OCI-LY7 (cell line): ENCODE measurements around the gene MCM6. TPM values are rescaled to one million over a fixed set of nuclear protein-coding genes. Genes with fewer than 3 reads are reported as not detected.

ENCODE experiments used
- BruUV-seq: library from RNA; stranded (reverse); fragments of 400-500 nt; replicated peaks from 2 replicates; lab custom pipeline; 2021; lab: Mats Ljungman, UMichigan
- CTCF ChIA-PET: fragments of 300-600 bp; sonication (Branson Sonifier 250); formaldehyde crosslinking; loops from one replicate; lab custom pipeline; 2022; ENCODE audit warnings: antibody characterized with exemption; ENCODE audit not compliant: unreplicated experiment; lab: Charles Lee
- POLR2A ChIA-PET: fragments of 300-600 bp; sonication (Branson Sonifier 250); formaldehyde crosslinking; loops from one replicate; lab custom pipeline; 2022; ENCODE audit warnings: antibody characterized with exemption; lab: Charles Lee
- DNase-seq: peaks from one replicate; pipeline ENCODE4 v3.0.0-alpha.2; 2015; ENCODE audit warnings: low spot score
- H2AFZ ChIP-seq: fragments of 200-600 bp; sonication (generic), shearing (Covaris generic); 2 replicates; pipeline ENCODE4 v1.6.1; 2014; ENCODE audit warnings: mild to moderate bottlenecking, antibody characterized with exemption, low read length, moderate library complexity
- H3K27ac ChIP-seq: fragments of 200-600 bp; sonication (generic); 2 replicates; pipeline ENCODE4 v1.5.1; 2014; ENCODE audit warnings: mixed run types, low read depth, mild to moderate bottlenecking, moderate library complexity, low read length, inconsistent platforms; ENCODE audit not compliant: poor library complexity, severe bottlenecking
- H3K36me3 ChIP-seq: fragments of 200-600 bp; sonication (generic); 2 replicates; pipeline ENCODE4 v1.6.1; 2014; ENCODE audit warnings: mild to moderate bottlenecking, antibody characterized with exemption, low read length, moderate library complexity, mixed read lengths; ENCODE audit not compliant: insufficient read depth
- H3K4me1 ChIP-seq: fragments of 200-600 bp; sonication (generic); 2 replicates; pipeline ENCODE4 v1.5.1; 2014; ENCODE audit warnings: mild to moderate bottlenecking, low read length; ENCODE audit not compliant: insufficient read depth, poor library complexity, severe bottlenecking
- H3K4me2 ChIP-seq: fragments of 200-600 bp; sonication (generic); 2 replicates; pipeline ENCODE4 v1.6.1; 2014; ENCODE audit warnings: mild to moderate bottlenecking, low read length
- H3K4me3 ChIP-seq: fragments of 200-600 bp; sonication (generic); 2 replicates; pipeline ENCODE4 v1.5.1; 2014; ENCODE audit warnings: mild to moderate bottlenecking, low read depth, low read length; ENCODE audit not compliant: poor library complexity, severe bottlenecking
- H3K79me2 ChIP-seq: fragments of 200-600 bp; sonication (generic); 2 replicates; pipeline ENCODE4 v1.6.1; 2016; ENCODE audit warnings: low read depth, mild to moderate bottlenecking, low read length, moderate library complexity, mixed read lengths; ENCODE audit not compliant: insufficient read depth
- H3K9me2 ChIP-seq: fragments of 200-600 bp; sonication (generic); 2 replicates; pipeline ENCODE4 v1.6.1; 2016; ENCODE audit warnings: mild to moderate bottlenecking, low read length, mixed read lengths; ENCODE audit not compliant: insufficient read depth
- H3K9me3 ChIP-seq: fragments of 200-600 bp; sonication (generic); 2 replicates; pipeline ENCODE4 v1.6.1; 2014; ENCODE audit warnings: mild to moderate bottlenecking, mixed run types, low read length, mixed read lengths
- H4K20me1 ChIP-seq: fragments of 200-600 bp; sonication (generic); 2 replicates; pipeline ENCODE4 v1.6.1; 2014; ENCODE audit warnings: mild to moderate bottlenecking, antibody characterized with exemption, low read length, moderate library complexity, mixed read lengths; ENCODE audit not compliant: insufficient read depth
- EZH2phosphoT487 ChIP-seq: fragments of 200-600 bp; sonication (generic); IDR thresholded peaks from 2 replicates; pipeline ENCODE4 v1.6.1; 2018; ENCODE audit warnings: low read depth, borderline replicate concordance, mild to moderate bottlenecking, mixed run types, antibody characterized with exemption, low read length, moderate library complexity, mixed read lengths
- intact Hi-C: fragments of 100-400 bp; cut with micrococcal nuclease; formaldehyde crosslinking; loops from one replicate; pipeline ENCODE4 v1.10.0; 2022; ENCODE audit not compliant: unreplicated experiment
- total RNA-seq, 2 experiments: library from RNA; depleted of rRNA in 1 of 2; stranded (reverse); fragments of >200 nt in 1 of 2; shearing (Covaris generic) in 1 of 2; gene quantifications; 2 replicates each; pipeline ENCODE4 v1.2.3, GENCODE V29; 2014 to 2022
- TF ChIP-seq, protein P1 (sequence below): fragments of 200-600 bp; sonication (generic); conservative IDR thresholded peaks from 2 replicates; pipeline ENCODE4 v1.5.1; 2014; ENCODE audit warnings: mild to moderate bottlenecking, antibody characterized with exemption, low read length, moderate library complexity, mixed read lengths

The MCM6 gene
- total RNA-seq, 2 experiments from 2014 or later = 61.2 to 171 TPM

GRCh38 chr2:135803278-135803677 is 73.0 kb downstream of the MCM6 start:
- Histone ChIP-seq H3K27ac (no peak overlapping the region), H3K9me2 (no peaks in the 10 kb centered on the region), H4K20me1 (no peaks in the 10 kb centered on the region), H3K79me2 (no peaks in the 10 kb centered on the region), H3K4me2 (no peak overlapping the region), H3K36me3 (no peaks in the 10 kb centered on the region), H3K4me1 (no peaks in the 10 kb centered on the region), H3K4me3 (no peak overlapping the region), H3K9me3 (peaks cover 26% of the 10 kb centered on the region), H2AFZ (no peak overlapping the region)
- intact Hi-C loops = no loop called here
- TF ChIP-seq, protein P1, sequence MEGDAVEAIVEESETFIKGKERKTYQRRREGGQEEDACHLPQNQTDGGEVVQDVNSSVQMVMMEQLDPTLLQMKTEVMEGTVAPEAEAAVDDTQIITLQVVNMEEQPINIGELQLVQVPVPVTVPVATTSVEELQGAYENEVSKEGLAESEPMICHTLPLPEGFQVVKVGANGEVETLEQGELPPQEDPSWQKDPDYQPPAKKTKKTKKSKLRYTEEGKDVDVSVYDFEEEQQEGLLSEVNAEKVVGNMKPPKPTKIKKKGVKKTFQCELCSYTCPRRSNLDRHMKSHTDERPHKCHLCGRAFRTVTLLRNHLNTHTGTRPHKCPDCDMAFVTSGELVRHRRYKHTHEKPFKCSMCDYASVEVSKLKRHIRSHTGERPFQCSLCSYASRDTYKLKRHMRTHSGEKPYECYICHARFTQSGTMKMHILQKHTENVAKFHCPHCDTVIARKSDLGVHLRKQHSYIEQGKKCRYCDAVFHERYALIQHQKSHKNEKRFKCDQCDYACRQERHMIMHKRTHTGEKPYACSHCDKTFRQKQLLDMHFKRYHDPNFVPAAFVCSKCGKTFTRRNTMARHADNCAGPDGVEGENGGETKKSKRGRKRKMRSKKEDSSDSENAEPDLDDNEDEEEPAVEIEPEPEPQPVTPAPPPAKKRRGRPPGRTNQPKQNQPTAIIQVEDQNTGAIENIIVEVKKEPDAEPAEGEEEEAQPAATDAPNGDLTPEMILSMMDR = no peak
- no peak for TF ChIP-seq EZH2phosphoT487
- no peak for DNase-seq
- BruUV-seq = no TSS peak
- ChIA-PET POLR2A (interaction anchor here (0.6 kb wide), 1 partner anchor 910 kb away, joined by 3 read pairs; no protein-coding TSS in a partner anchor), CTCF (no interaction called here)

GRCh38 chr2:135802350-135802749 is 73.9 kb downstream of the MCM6 start:
- CTCF ChIA-PET = no interaction called here
- Histone ChIP-seq H3K9me3 (peaks cover 26% of the 10 kb centered on the region), H3K27ac (no peak overlapping the region), H3K9me2 (no peaks in the 10 kb centered on the region), H2AFZ (no peak overlapping the region), H3K4me1 (no peaks in the 10 kb centered on the region), H3K4me3 (no peak overlapping the region), H4K20me1 (no peaks in the 10 kb centered on the region), H3K4me2 (no peak overlapping the region), H3K79me2 (no peaks in the 10 kb centered on the region), H3K36me3 (no peaks in the 10 kb centered on the region)
- POLR2A ChIA-PET = interaction anchor here (0.7 kb wide), 1 partner anchor 339 kb away, joined by 3 read pairs; no protein-coding TSS in a partner anchor
- no peak for DNase-seq
- intact Hi-C loops = no loop called here
- no TSS peak for BruUV-seq
- no peak for TF ChIP-seq EZH2phosphoT487
- TF ChIP-seq, protein P1 = no peak

GRCh38 chr2:135800513-135801460 is 75.5 kb downstream of the MCM6 start:
- H3K27ac ChIP-seq = no peak overlapping the region
- H3K9me3 ChIP-seq = peaks cover 26% of the 10 kb centered on the region
- intact Hi-C loops = no loop called here
- no peak for DNase-seq
- TF ChIP-seq, protein P1 = peak; percentile 35; the same call in 1 of the 2 replicates
- TF ChIP-seq EZH2phosphoT487 = no peak
- H4K20me1 ChIP-seq = no peaks in the 10 kb centered on the region
- ChIA-PET POLR2A (no interaction called here), CTCF (no interaction called here)
- H3K36me3 ChIP-seq = no peaks in the 10 kb centered on the region
- H3K9me2 ChIP-seq = no peaks in the 10 kb centered on the region
- no peaks in the 10 kb centered on the region for H3K79me2 ChIP-seq
- H2AFZ ChIP-seq = no peak overlapping the region
- no peak overlapping the region for H3K4me3 ChIP-seq
- no peak overlapping the region for H3K4me2 ChIP-seq
- BruUV-seq = no TSS peak
- no peaks in the 10 kb centered on the region for H3K4me1 ChIP-seq
